ENCODE data around the gene DACH1. TPM values are rescaled to one million over a fixed set of nuclear protein-coding genes. Genes with fewer than 3 reads are reported as not detected.

The DACH1 gene
- total RNA-seq, 2 experiments from 2014 or later: not detected

- H3K27ac ChIP-seq (ENCODE audit: low read depth, low read length, poor library complexity, severe bottlenecking): no peak overlapping the region
- intact Hi-C loops (cut with micrococcal nuclease; ENCODE audit: unreplicated experiment): no loop called here
- H4K20me1 ChIP-seq (ENCODE audit: insufficient read depth, low read length): no peaks in the 10 kb centered on the region
- H3K4me2 ChIP-seq (ENCODE audit: low read length): no peak overlapping the region
- no peaks in the 10 kb centered on the region for H3K9me2 ChIP-seq (ENCODE audit: insufficient read depth, low read length)
- H3K4me3 ChIP-seq (ENCODE audit: low read depth, low read length, poor library complexity, severe bottlenecking): no peak overlapping the region
- DNase-seq (ENCODE audit: low spot score): no peak
- H3K4me1 ChIP-seq (ENCODE audit: insufficient read depth, low read length, poor library complexity, severe bottlenecking): no peaks in the 10 kb centered on the region
- CTCF ChIA-PET (ENCODE audit: unreplicated experiment): no interaction called here
- no peak overlapping the region for H2AFZ ChIP-seq (ENCODE audit: low read length)
- TF ChIP-seq EZH2phosphoT487 (IDR thresholded peaks at IDR 0.05; ENCODE audit: borderline replicate concordance, low read depth, low read length): no peak
- no peak for TF ChIP-seq CTCF (conservative IDR thresholded peaks at IDR 0.05; ENCODE audit: low read length)
- no peaks in the 10 kb centered on the region for H3K9me3 ChIP-seq (ENCODE audit: low read length)
- no TSS peak for BruUV-seq (replicated peaks)
- no peaks in the 10 kb centered on the region for H3K36me3 ChIP-seq (ENCODE audit: insufficient read depth, low read length)
- no peaks in the 10 kb centered on the region for H3K79me2 ChIP-seq (ENCODE audit: insufficient read depth, low read depth, low read length)
- POLR2A ChIA-PET: interaction anchor here (0.6 kb wide), 1 partner anchor 24 kb away, joined by 3 read pairs; no protein-coding TSS in a partner anchor
Observed at GRCh38 chr13:71798707-71799106, 68.3 kb downstream of the DACH1 start.

- H3K9me2 ChIP-seq (ENCODE audit: insufficient read depth, low read length): no peaks in the 10 kb centered on the region
- H3K9me3 ChIP-seq (ENCODE audit: low read length): no peaks in the 10 kb centered on the region
- no peak for TF ChIP-seq EZH2phosphoT487 (IDR thresholded peaks at IDR 0.05; ENCODE audit: borderline replicate concordance, low read depth, low read length)
- TF ChIP-seq CTCF (conservative IDR thresholded peaks at IDR 0.05; ENCODE audit: low read length): no peak
- no peak for DNase-seq (ENCODE audit: low spot score)
- no peak overlapping the region for H3K27ac ChIP-seq (ENCODE audit: low read depth, low read length, poor library complexity, severe bottlenecking)
- no peaks in the 10 kb centered on the region for H3K79me2 ChIP-seq (ENCODE audit: insufficient read depth, low read depth, low read length)
- no peaks in the 10 kb centered on the region for H3K36me3 ChIP-seq (ENCODE audit: insufficient read depth, low read length)
- no peaks in the 10 kb centered on the region for H3K4me1 ChIP-seq (ENCODE audit: insufficient read depth, low read length, poor library complexity, severe bottlenecking)
- no peaks in the 10 kb centered on the region for H4K20me1 ChIP-seq (ENCODE audit: insufficient read depth, low read length)
- ChIA-PET POLR2A (interaction anchor here (2.0 kb wide), 1 partner anchor 12 kb away, joined by 4 read pairs; no protein-coding TSS in a partner anchor), CTCF (ENCODE audit: unreplicated experiment) (no interaction called here)
- H2AFZ ChIP-seq (ENCODE audit: low read length): no peak overlapping the region
- H3K4me3 ChIP-seq (ENCODE audit: low read depth, low read length, poor library complexity, severe bottlenecking): no peak overlapping the region
- no peak overlapping the region for H3K4me2 ChIP-seq (ENCODE audit: low read length)
- intact Hi-C loops (cut with micrococcal nuclease; ENCODE audit: unreplicated experiment): no loop called here
- BruUV-seq (replicated peaks): no TSS peak
Observed at GRCh38 chr13:71797517-71797916, 69.5 kb downstream of the DACH1 start.

GRCh38 chr13:71789693-71790329, 77.2 kb downstream of the DACH1 start:
- no peak for DNase-seq (ENCODE audit: low spot score)
- intact Hi-C loops (cut with micrococcal nuclease; ENCODE audit: unreplicated experiment): no loop called here
- no peaks in the 10 kb centered on the region for H3K9me3 ChIP-seq (ENCODE audit: low read length)
- CTCF ChIA-PET (ENCODE audit: unreplicated experiment): no interaction called here
- no peak overlapping the region for H3K4me3 ChIP-seq (ENCODE audit: low read depth, low read length, poor library complexity, severe bottlenecking)
- H4K20me1 ChIP-seq (ENCODE audit: insufficient read depth, low read length): no peaks in the 10 kb centered on the region
- no TSS peak for BruUV-seq (replicated peaks)
- H3K4me1 ChIP-seq (ENCODE audit: insufficient read depth, low read length, poor library complexity, severe bottlenecking): no peaks in the 10 kb centered on the region
- no peaks in the 10 kb centered on the region for H3K9me2 ChIP-seq (ENCODE audit: insufficient read depth, low read length)
- H3K36me3 ChIP-seq (ENCODE audit: insufficient read depth, low read length): no peaks in the 10 kb centered on the region
- no peak overlapping the region for H2AFZ ChIP-seq (ENCODE audit: low read length)
- no peak overlapping the region for H3K4me2 ChIP-seq (ENCODE audit: low read length)
- TF ChIP-seq EZH2phosphoT487 (IDR thresholded peaks at IDR 0.05; ENCODE audit: borderline replicate concordance, low read depth, low read length): no peak
- no peak for TF ChIP-seq CTCF (conservative IDR thresholded peaks at IDR 0.05; ENCODE audit: low read length)
- H3K27ac ChIP-seq (ENCODE audit: low read depth, low read length, poor library complexity, severe bottlenecking): no peak overlapping the region
- POLR2A ChIA-PET: interaction anchor here (0.8 kb wide), 1 partner anchor 116 kb away, joined by 3 read pairs; no protein-coding TSS in a partner anchor
- H3K79me2 ChIP-seq (ENCODE audit: insufficient read depth, low read depth, low read length): no peaks in the 10 kb centered on the region

Data from OCI-LY7 (cell line).